Nephron (organoid): ENCODE measurements around the gene CHN2.

ENCODE experiments used
- H3K27ac Mint-ChIP-seq, 3 experiments: 2 replicates each; pipeline ENCODE4 v1.8.0; 2020; ENCODE audit warnings: mixed read lengths in 3 of 3, mild to moderate bottlenecking in 2 of 3, moderate library complexity in 1 of 3
- H3K27me3 Mint-ChIP-seq: 2 replicates; pipeline ENCODE4 v1.8.0; 2021; ENCODE audit warnings: low read depth, mild to moderate bottlenecking, moderate library complexity, mixed read lengths
- H3K36me3 Mint-ChIP-seq: 2 replicates; pipeline ENCODE4 v1.8.0; 2020; ENCODE audit warnings: low read depth, mixed read lengths
- H3K4me1 Mint-ChIP-seq: 2 replicates; pipeline ENCODE4 v1.8.0; 2020; ENCODE audit warnings: mixed read lengths
- H3K4me3 Mint-ChIP-seq, 3 experiments: 2 replicates each; pipeline ENCODE4 v1.8.0; 2020; ENCODE audit warnings: mild to moderate bottlenecking in 3 of 3, mixed read lengths in 3 of 3, moderate library complexity in 2 of 3
- H3K9me3 Mint-ChIP-seq: 2 replicates; pipeline ENCODE4 v1.8.0; 2020; ENCODE audit warnings: mixed read lengths
- TF ChIP-seq, protein P1 (sequence below), 3 experiments: fragments of 200-600 bp; sonication (generic); IDR thresholded peaks; one replicate each; pipeline ENCODE4 v1.5.0; 2021; ENCODE audit warnings: antibody characterized with exemption in 3 of 3; ENCODE audit not compliant: unreplicated experiment in 3 of 3

The CHN2 gene

DNA sequence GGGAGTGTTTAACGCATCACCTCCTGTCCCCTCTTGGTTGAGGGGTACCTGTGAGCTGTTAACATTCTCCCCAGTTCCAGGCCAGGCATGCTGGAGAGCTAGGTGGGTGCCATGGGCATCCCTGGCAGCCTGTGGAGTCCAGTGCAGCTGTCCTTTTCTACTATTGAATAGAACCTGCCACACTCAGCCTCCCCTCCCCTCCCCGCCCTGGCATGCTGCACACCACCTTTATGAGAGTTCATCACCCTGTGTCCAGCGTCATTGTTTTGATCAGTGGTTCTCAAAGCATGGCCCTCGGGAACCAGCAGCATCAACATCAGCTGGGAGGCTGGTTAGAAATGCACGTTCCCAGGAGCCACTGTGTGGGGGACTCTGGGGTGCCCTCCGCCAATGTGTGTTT is 211.8 kb downstream of the CHN2 start:
- Mint-ChIP-seq H3K4me1 (peaks cover 10% of the 10 kb centered on the region), H3K9me3 (no peaks in the 10 kb centered on the region), H3K27me3 (peaks cover 21% of the 10 kb centered on the region), H3K27ac (no peak overlapping the region), H3K36me3 (no peaks in the 10 kb centered on the region), H3K4me3 (no peak overlapping the region)
- TF ChIP-seq, protein P1, sequence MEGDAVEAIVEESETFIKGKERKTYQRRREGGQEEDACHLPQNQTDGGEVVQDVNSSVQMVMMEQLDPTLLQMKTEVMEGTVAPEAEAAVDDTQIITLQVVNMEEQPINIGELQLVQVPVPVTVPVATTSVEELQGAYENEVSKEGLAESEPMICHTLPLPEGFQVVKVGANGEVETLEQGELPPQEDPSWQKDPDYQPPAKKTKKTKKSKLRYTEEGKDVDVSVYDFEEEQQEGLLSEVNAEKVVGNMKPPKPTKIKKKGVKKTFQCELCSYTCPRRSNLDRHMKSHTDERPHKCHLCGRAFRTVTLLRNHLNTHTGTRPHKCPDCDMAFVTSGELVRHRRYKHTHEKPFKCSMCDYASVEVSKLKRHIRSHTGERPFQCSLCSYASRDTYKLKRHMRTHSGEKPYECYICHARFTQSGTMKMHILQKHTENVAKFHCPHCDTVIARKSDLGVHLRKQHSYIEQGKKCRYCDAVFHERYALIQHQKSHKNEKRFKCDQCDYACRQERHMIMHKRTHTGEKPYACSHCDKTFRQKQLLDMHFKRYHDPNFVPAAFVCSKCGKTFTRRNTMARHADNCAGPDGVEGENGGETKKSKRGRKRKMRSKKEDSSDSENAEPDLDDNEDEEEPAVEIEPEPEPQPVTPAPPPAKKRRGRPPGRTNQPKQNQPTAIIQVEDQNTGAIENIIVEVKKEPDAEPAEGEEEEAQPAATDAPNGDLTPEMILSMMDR (IDR thresholded peaks at IDR 0.05; ENCODE audit: unreplicated experiment in 3 of 3), result no peak

GRCh38 chr7:29408841-29409243 is 214.3 kb downstream of the CHN2 start:
- peaks cover 21% of the 10 kb centered on the region for H3K27me3 Mint-ChIP-seq
- TF ChIP-seq, protein P1 (IDR thresholded peaks at IDR 0.05; ENCODE audit: unreplicated experiment in 3 of 3), result peak; percentile 82 to 90 (median 82)
- H3K36me3 Mint-ChIP-seq, result no peaks in the 10 kb centered on the region
- H3K4me1 Mint-ChIP-seq, result peaks cover 7% of the 10 kb centered on the region
- no peaks in the 10 kb centered on the region for H3K9me3 Mint-ChIP-seq
- H3K4me3 Mint-ChIP-seq, result no peak overlapping the region
- no peak overlapping the region for H3K27ac Mint-ChIP-seq

DNA sequence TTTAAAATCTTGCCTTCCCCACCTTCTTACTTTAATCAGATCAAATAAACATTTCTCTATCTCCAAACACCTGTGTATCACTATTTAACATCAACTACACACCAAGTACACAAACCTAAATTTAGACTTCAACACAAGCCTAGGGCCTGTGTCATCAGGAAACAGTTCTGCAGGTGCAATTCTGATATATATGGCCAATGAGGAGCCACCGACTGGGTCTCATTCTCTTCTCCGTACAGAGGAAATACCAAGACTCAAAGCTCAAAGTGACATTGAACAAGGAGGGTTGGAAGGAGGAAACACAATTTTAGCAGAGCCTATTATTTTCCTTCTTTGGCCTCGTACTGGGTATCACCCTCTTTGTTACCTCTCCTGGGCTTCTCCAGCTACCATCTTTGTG is 216.4 kb downstream of the CHN2 start:
- Mint-ChIP-seq H3K36me3 (no peaks in the 10 kb centered on the region), H3K9me3 (no peaks in the 10 kb centered on the region), H3K4me3 (no peak overlapping the region), H3K27ac (no peak overlapping the region), H3K27me3 (peaks cover 21% of the 10 kb centered on the region), H3K4me1 (peaks cover 14% of the 10 kb centered on the region)
- TF ChIP-seq, protein P1 (IDR thresholded peaks at IDR 0.05; ENCODE audit: unreplicated experiment in 3 of 3), result no peak

DNA sequence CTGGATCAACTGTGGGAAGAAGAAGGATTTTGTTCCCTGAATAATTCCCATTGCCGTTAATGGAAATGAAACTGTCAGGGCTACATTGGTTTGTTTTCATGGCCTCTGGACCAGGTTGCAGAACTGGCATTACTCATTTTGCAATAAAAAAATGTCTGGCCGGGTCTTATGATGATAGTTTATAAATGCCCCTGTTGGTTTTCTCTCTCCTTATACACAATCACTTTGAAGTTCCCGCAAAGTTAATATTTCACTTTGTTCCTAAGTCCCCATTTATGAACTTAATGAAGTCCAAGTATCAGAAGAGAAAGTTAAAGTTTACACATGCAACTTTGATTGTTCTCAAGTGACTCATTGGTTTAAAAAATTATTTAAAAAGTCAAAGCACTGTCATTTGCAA is 218.3 kb downstream of the CHN2 start:
- Mint-ChIP-seq H3K9me3 (no peaks in the 10 kb centered on the region), H3K36me3 (no peaks in the 10 kb centered on the region), H3K27me3 (peaks cover 12% of the 10 kb centered on the region), H3K4me3 (no peak overlapping the region), H3K4me1 (peaks cover 17% of the 10 kb centered on the region), H3K27ac (peak overlapping the region; percentile 70 to 92 (median 87))
- TF ChIP-seq, protein P1 (IDR thresholded peaks at IDR 0.05; ENCODE audit: unreplicated experiment in 3 of 3), result no peak

DNA sequence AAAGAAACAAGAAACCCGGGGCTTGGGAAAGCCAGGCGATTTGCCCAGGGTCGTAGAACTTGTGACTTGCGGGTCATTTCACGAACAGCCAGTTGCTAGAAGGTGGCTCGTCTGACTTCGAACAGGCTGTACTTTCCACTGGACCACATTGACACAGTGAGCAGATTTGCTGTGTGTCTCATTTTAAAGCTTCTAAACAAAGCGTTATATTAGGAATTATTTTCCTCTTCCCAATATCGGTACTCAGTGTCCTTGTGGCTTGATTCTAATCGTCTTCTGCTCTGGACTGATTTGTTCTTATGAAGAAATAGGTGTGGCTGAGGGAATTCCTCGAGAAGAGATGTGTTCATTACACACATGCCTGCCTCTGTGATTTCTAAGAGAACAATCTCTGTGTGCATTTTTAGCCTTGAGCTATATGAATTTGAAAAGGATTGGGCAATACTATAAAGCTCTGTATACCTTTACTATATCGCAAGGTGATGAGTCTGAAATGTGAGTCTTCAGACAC is 219.1 kb downstream of the CHN2 start:
- no peaks in the 10 kb centered on the region for H3K9me3 Mint-ChIP-seq

DNA sequence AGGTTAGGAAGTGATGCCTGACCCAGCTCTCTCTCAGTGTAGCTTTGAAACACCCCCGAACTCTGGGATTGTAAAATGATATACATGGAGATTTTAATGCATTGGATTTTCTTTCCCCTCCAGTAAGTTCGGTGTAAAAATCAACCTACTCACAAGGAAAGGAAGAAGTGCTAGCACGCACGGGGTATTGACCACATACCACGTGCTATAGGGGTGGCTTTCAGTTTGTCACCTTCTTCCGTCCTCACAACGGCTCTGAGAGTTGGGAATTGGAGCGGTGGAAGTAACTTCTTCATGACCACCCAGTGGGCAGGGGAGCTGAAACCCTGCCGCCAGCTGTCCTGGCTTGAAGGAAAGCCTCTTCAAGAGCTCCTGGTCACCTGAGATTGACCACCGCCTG is 219.6 kb downstream of the CHN2 start:
- TF ChIP-seq, protein P1 (IDR thresholded peaks at IDR 0.05; ENCODE audit: unreplicated experiment in 3 of 3), result no peak
- H3K4me1 Mint-ChIP-seq, result peaks cover 13% of the 10 kb centered on the region
- no peak overlapping the region for H3K4me3 Mint-ChIP-seq
- no peaks in the 10 kb centered on the region for H3K9me3 Mint-ChIP-seq
- H3K27ac Mint-ChIP-seq, result peak overlapping the region in 2 of 3 experiments; percentile 70 to 87
- H3K27me3 Mint-ChIP-seq, result peaks cover 9% of the 10 kb centered on the region
- no peaks in the 10 kb centered on the region for H3K36me3 Mint-ChIP-seq

More for the DNA sequence above, 219.1 kb downstream of the CHN2 start:
- TF ChIP-seq, protein P1 (IDR thresholded peaks at IDR 0.05; ENCODE audit: unreplicated experiment in 3 of 3), result no peak
- Mint-ChIP-seq H3K4me1 (peaks cover 14% of the 10 kb centered on the region), H3K36me3 (no peaks in the 10 kb centered on the region), H3K4me3 (no peak overlapping the region), H3K27me3 (peaks cover 9% of the 10 kb centered on the region), H3K27ac (peak overlapping the region; percentile 70 to 92 (median 87))
